H9 (cell line): ENCODE measurements around the gene CACNG6. TPM values are rescaled to one million over a fixed set of nuclear protein-coding genes. Genes with fewer than 3 reads are reported as not detected.

Source experiments
- DNase-seq: peaks from one replicate; pipeline ENCODE4 v3.0.0-alpha.2; 2017
- H2AFZ ChIP-seq: one replicate; pipeline ENCODE4 v1.6.1; 2013; ENCODE audit warnings: mild to moderate bottlenecking, low read length, control low read depth, moderate library complexity
- H2AK5ac ChIP-seq: 2 replicates; pipeline ENCODE4 v1.6.1; 2013; ENCODE audit warnings: low read length, control low read depth, mixed read lengths; ENCODE audit not compliant: insufficient read length
- H2BK120ac ChIP-seq: one replicate; pipeline ENCODE4 v1.6.1; 2013; ENCODE audit warnings: low read depth, mild to moderate bottlenecking, low read length, control low read depth, inconsistent platforms; ENCODE audit not compliant: poor library complexity, severe bottlenecking
- H2BK12ac ChIP-seq: 2 replicates; pipeline ENCODE4 v1.6.1; 2013; ENCODE audit warnings: low read length, control low read depth, mixed read lengths, low read depth; ENCODE audit not compliant: insufficient read length
- H2BK15ac ChIP-seq: 2 replicates; pipeline ENCODE4 v1.6.1; 2013; ENCODE audit warnings: low read depth, low read length, control low read depth
- H2BK20ac ChIP-seq: one replicate; pipeline ENCODE4 v1.6.1; 2013; ENCODE audit warnings: low read depth, mild to moderate bottlenecking, low read length, control low read depth, inconsistent platforms; ENCODE audit not compliant: poor library complexity, severe bottlenecking
- H2BK5ac ChIP-seq: 2 replicates; pipeline ENCODE4 v1.6.1; 2013; ENCODE audit warnings: low read length, control low read depth, mixed read lengths; ENCODE audit not compliant: insufficient read length
- H3K14ac ChIP-seq: 2 replicates; pipeline ENCODE4 v1.6.1; 2013; ENCODE audit warnings: low read length, control low read depth; ENCODE audit not compliant: insufficient read depth
- H3K18ac ChIP-seq: 2 replicates; pipeline ENCODE4 v1.6.1; 2013; ENCODE audit warnings: low read depth, mild to moderate bottlenecking, mixed read lengths, low read length, control low read depth; ENCODE audit not compliant: insufficient read length
- H3K23ac ChIP-seq: 2 replicates; pipeline ENCODE4 v1.6.1; 2013; ENCODE audit warnings: low read length, control low read depth, mixed read lengths, low read depth; ENCODE audit not compliant: insufficient read length
- H3K23me2 ChIP-seq: 2 replicates; pipeline ENCODE4 v1.6.1; 2013; ENCODE audit warnings: low read depth, mild to moderate bottlenecking, mixed read lengths, low read length, control low read depth; ENCODE audit not compliant: insufficient read length, poor library complexity, severe bottlenecking
- H3K27ac ChIP-seq: 2 replicates; pipeline ENCODE4 v1.5.1; 2013; ENCODE audit warnings: low read length, control low read depth, mixed read lengths, low read depth; ENCODE audit not compliant: insufficient read length
- H3K27me3 ChIP-seq: 2 replicates; pipeline ENCODE4 v1.6.1; 2013; ENCODE audit warnings: low read length, control low read depth, inconsistent platforms; ENCODE audit not compliant: insufficient read depth
- H3K4ac ChIP-seq: 2 replicates; pipeline ENCODE4 v1.6.1; 2013; ENCODE audit warnings: low read depth, mild to moderate bottlenecking, control low read depth, inconsistent platforms, low read length, moderate library complexity
- H3K4me1 ChIP-seq: 2 replicates; pipeline ENCODE4 v1.6.1; 2013; ENCODE audit warnings: low read length, control low read depth, inconsistent platforms; ENCODE audit not compliant: insufficient read depth
- H3K4me2 ChIP-seq: 2 replicates; pipeline ENCODE4 v1.6.1; 2013; ENCODE audit warnings: low read length, control low read depth, mixed read lengths; ENCODE audit not compliant: insufficient read length, insufficient read depth
- H3K56ac ChIP-seq: 2 replicates; pipeline ENCODE4 v1.6.1; 2013; ENCODE audit warnings: low read depth, mild to moderate bottlenecking, mixed read lengths, low read length, control low read depth; ENCODE audit not compliant: insufficient read length
- H3K79me1 ChIP-seq: 2 replicates; pipeline ENCODE4 v1.6.1; 2013; ENCODE audit warnings: low read depth, mild to moderate bottlenecking, moderate library complexity, low read length, control low read depth, inconsistent platforms; ENCODE audit not compliant: insufficient read depth, poor library complexity, severe bottlenecking
- H3K79me2 ChIP-seq: 2 replicates; pipeline ENCODE4 v1.6.1; 2013; ENCODE audit warnings: low read length, control low read depth, inconsistent platforms; ENCODE audit not compliant: insufficient read depth
- H3K9ac ChIP-seq: 2 replicates; pipeline ENCODE4 v1.6.1; 2013; ENCODE audit warnings: low read length, control low read depth, mixed read lengths; ENCODE audit not compliant: insufficient read length; ENCODE audit errors: extremely low read depth
- H3K9me3 ChIP-seq: one replicate; pipeline ENCODE4 v1.6.1; 2013; ENCODE audit warnings: low read depth, low read length, inconsistent platforms; ENCODE audit not compliant: control insufficient read depth
- H3T11ph ChIP-seq: one replicate; pipeline ENCODE4 v1.6.1; 2013; ENCODE audit warnings: mild to moderate bottlenecking, low read length, control low read depth, inconsistent platforms
- H4K20me1 ChIP-seq: one replicate; pipeline ENCODE4 v1.6.1; 2013; ENCODE audit not compliant: control insufficient read depth, insufficient read length, insufficient read depth
- H4K5ac ChIP-seq: 2 replicates; pipeline ENCODE4 v1.6.1; 2013; ENCODE audit warnings: low read depth, mild to moderate bottlenecking, mixed read lengths, low read length, control low read depth; ENCODE audit not compliant: insufficient read length
- H4K8ac ChIP-seq: replicated peaks from 2 replicates; pipeline ENCODE4 v1.6.1; 2013; ENCODE audit warnings: low read length, control low read depth, mixed read lengths, low read depth; ENCODE audit not compliant: insufficient read length
- H4K91ac ChIP-seq: 2 replicates; pipeline ENCODE4 v1.6.1; 2013; ENCODE audit warnings: low read depth, mild to moderate bottlenecking, moderate library complexity, mixed read lengths, low read length, control low read depth; ENCODE audit not compliant: insufficient read length
- H3K27ac Mint-ChIP-seq, 3 experiments: 2 replicates in 2 of 3; 3 replicates in 1 of 3; pipeline ENCODE4 v1.8.0; 2020 to 2021; ENCODE audit warnings: mixed read lengths in 3 of 3, mild to moderate bottlenecking in 1 of 3, moderate library complexity in 1 of 3
- H3K27me3 Mint-ChIP-seq: 2 replicates; pipeline ENCODE4 v1.8.0; 2021; ENCODE audit warnings: low read depth, mild to moderate bottlenecking, moderate library complexity, mixed read lengths
- H3K36me3 Mint-ChIP-seq, 3 experiments: 2 replicates in 2 of 3; 3 replicates in 1 of 3; pipeline ENCODE4 v1.8.0; 2020 to 2021; ENCODE audit warnings: low read depth in 3 of 3, mixed read lengths in 3 of 3; ENCODE audit not compliant: insufficient read depth in 1 of 3
- H3K4me1 Mint-ChIP-seq, 2 experiments: 2 replicates each; pipeline ENCODE4 v1.8.0; 2020; ENCODE audit warnings: mixed read lengths in 2 of 2
- H3K4me3 Mint-ChIP-seq, 2 experiments: 2 replicates in 1 of 2; 3 replicates in 1 of 2; pipeline ENCODE4 v1.8.0; 2020 to 2021; ENCODE audit warnings: mild to moderate bottlenecking in 2 of 2, mixed read lengths in 2 of 2, moderate library complexity in 1 of 2
- H3K9me3 Mint-ChIP-seq, 2 experiments: 2 replicates in 1 of 2; 3 replicates in 1 of 2; pipeline ENCODE4 v1.8.0; 2020; ENCODE audit warnings: mild to moderate bottlenecking in 2 of 2, mixed read lengths in 2 of 2, moderate library complexity in 1 of 2
- WGBS: extraction: QIAGEN DNeasy Blood & Tissue Kit; methylation state at CpG from one replicate; pipeline ENCODE4 v1.1.7; 2013; ENCODE audit warnings: missing lambda C conversion rate, low lambda C conversion rate, mixed read lengths; ENCODE audit not compliant: insufficient read length; ENCODE audit errors: extremely low coverage; 5-methylcytosine and 5-hydroxymethylcytosine counted together
- total RNA-seq: library from RNA; stranded (reverse); gene quantifications from 2 replicates; pipeline ENCODE4 v1.2.1, GENCODE V29; 2021
- TF ChIP-seq, protein P1 (sequence below): fragments of 200-600 bp; sonication (generic); conservative IDR thresholded peaks from 3 replicates; pipeline ENCODE4 v1.8.0; 2021; ENCODE audit warnings: antibody characterized with exemption, mild to moderate bottlenecking

The CACNG6 gene
- total RNA-seq, 1 experiment from 2014 or later: 1.6 TPM

DNA sequence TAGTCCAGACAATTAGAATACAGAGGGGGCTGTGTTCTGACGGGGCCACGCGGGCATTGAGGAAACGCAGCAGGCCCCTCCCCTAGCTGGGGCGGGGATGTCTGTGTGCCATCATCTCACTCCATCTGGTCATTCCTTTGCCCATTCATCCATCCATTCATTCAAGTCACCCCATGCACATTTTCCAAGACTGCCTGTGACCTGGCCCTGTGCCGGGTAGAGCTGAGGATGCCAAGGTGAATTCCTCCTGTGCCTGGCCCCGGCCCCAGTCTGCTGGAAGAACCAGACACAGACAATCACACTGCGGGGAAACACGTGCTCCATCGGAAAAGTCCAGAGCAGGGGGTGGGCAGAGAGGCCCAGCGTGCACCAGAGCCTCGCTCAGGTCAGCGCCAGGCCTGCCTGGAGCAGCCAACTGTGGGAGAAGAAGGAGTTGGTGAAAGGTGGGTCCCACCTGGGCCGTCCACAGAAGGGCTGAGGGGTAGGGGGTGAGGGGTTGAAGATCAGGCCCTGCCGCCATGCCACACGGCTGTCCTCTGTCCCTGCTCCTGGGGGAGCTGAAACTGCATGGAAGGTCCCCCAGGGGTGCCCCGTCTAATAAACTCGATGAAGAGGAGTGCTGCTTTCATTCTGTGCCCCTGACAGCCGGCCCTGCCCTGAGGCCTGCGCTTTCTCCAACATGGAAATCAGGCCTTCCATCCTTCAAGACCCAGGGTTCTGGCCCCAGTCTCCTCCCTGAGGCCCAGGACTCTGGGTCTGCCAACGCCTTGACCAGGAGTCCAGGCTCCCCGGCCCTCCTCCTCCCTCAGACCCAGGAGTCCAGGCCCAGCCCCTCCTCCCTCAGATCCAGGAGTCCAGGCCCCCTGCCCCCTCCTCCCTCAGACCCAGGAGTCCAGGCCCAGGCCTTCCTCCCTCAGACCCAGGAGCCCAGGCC lies 1.6 kb upstream of the CACNG6 start:
- H3K27me3 ChIP-seq: no peaks in the 10 kb centered on the region; the same call in 1 of the 2 replicates
- no peak overlapping the region for H2BK12ac ChIP-seq
- H3K56ac ChIP-seq: no peak overlapping the region
- peaks cover 5% of the 10 kb centered on the region for H3K23me2 ChIP-seq
- H2BK5ac ChIP-seq: no peak overlapping the region
- no peaks in the 10 kb centered on the region for H4K20me1 ChIP-seq
- H3K36me3 Mint-ChIP-seq: no peaks in the 10 kb centered on the region; a peak in 1 of 7 replicates
- peaks cover 30% of the 10 kb centered on the region for H3K27me3 Mint-ChIP-seq
- H2AFZ ChIP-seq: no peak overlapping the region
- peak overlapping the region in 2 of 3 experiments; percentile 12 to 63; a peak in 2 of 7 replicates for H3K27ac Mint-ChIP-seq
- H3K4ac ChIP-seq: no peak overlapping the region
- no peak overlapping the region for H3K18ac ChIP-seq
- TF ChIP-seq, protein P1, sequence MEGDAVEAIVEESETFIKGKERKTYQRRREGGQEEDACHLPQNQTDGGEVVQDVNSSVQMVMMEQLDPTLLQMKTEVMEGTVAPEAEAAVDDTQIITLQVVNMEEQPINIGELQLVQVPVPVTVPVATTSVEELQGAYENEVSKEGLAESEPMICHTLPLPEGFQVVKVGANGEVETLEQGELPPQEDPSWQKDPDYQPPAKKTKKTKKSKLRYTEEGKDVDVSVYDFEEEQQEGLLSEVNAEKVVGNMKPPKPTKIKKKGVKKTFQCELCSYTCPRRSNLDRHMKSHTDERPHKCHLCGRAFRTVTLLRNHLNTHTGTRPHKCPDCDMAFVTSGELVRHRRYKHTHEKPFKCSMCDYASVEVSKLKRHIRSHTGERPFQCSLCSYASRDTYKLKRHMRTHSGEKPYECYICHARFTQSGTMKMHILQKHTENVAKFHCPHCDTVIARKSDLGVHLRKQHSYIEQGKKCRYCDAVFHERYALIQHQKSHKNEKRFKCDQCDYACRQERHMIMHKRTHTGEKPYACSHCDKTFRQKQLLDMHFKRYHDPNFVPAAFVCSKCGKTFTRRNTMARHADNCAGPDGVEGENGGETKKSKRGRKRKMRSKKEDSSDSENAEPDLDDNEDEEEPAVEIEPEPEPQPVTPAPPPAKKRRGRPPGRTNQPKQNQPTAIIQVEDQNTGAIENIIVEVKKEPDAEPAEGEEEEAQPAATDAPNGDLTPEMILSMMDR: no peak
- no peak overlapping the region for H3K23ac ChIP-seq
- H2BK20ac ChIP-seq: no peak overlapping the region
- H3K9me3 Mint-ChIP-seq: no peaks in the 10 kb centered on the region; a peak in 1 of 5 replicates
- no peaks in the 10 kb centered on the region for H3K79me1 ChIP-seq
- no peak overlapping the region; a peak in 1 of 5 replicates for H3K4me3 Mint-ChIP-seq
- H2BK120ac ChIP-seq: no peak overlapping the region
- H3K9me3 ChIP-seq: no peaks in the 10 kb centered on the region
- H2BK15ac ChIP-seq: no peak overlapping the region
- H3K9ac ChIP-seq: no peak overlapping the region
- no peak overlapping the region for H3K27ac ChIP-seq
- H3K4me2 ChIP-seq: no peak overlapping the region
- DNase-seq: no peak
- no peaks in the 10 kb centered on the region for H3K79me2 ChIP-seq
- H3T11ph ChIP-seq: no peak overlapping the region
- H4K8ac ChIP-seq: no peak overlapping the region
- H2AK5ac ChIP-seq: no peak overlapping the region
- H3K4me1 Mint-ChIP-seq: peaks cover 4 to 19% of the 10 kb centered on the region in 2 experiments
- H3K4me1 ChIP-seq: no peaks in the 10 kb centered on the region
- no peak overlapping the region for H4K91ac ChIP-seq
- H4K5ac ChIP-seq: no peak overlapping the region
- H3K14ac ChIP-seq: no peak overlapping the region
- no CpG with 5 or more reads among the region's 22 CpGs for WGBS
